Activated T-helper 1 cell treated with anti-CD3 and anti-CD28 coated beads, Interleukin-12 subunit alpha, Interleukin-12 subunit beta, Interleukin-2, Interleukin-4 antibody, amounts not matched to agents 30 ng/mL and 10 ng/mL and 1 ng/mL, durations not matched to agents 14 hours and 24 hours and 36 hours (primary cell): ENCODE results near the gene FAM161A. TPM values are rescaled to one million over a fixed set of nuclear protein-coding genes. Genes with fewer than 3 reads are reported as not detected.
"Not testable (repeated sequence)": the region's sequence is repeated elsewhere in the genome, so short reads cannot be mapped to it uniquely, and the experiment has no call there.

Experiments
- DNase-seq: peaks from one replicate; pipeline ENCODE4 v3.0.0; 2021; ENCODE audit warnings: low spot score
- H3K27ac Mint-ChIP-seq: one replicate; pipeline ENCODE4 v1.8.0; 2021; ENCODE audit warnings: mild to moderate bottlenecking, mixed read lengths
- H3K27me3 Mint-ChIP-seq: one replicate; pipeline ENCODE4 v1.8.0; 2022; ENCODE audit warnings: mild to moderate bottlenecking, moderate library complexity, mixed read lengths; ENCODE audit not compliant: insufficient read depth
- H3K36me3 Mint-ChIP-seq: one replicate; pipeline ENCODE4 v1.8.0; 2021; ENCODE audit warnings: low read depth, mixed read lengths
- H3K4me1 Mint-ChIP-seq: one replicate; pipeline ENCODE4 v1.8.0; 2021; ENCODE audit warnings: low read depth, mixed read lengths
- H3K4me3 Mint-ChIP-seq: one replicate; pipeline ENCODE4 v1.8.0; 2021; ENCODE audit warnings: mild to moderate bottlenecking, moderate library complexity, mixed read lengths
- H3K9me3 Mint-ChIP-seq: one replicate; pipeline ENCODE4 v1.8.0; 2021; ENCODE audit warnings: mixed read lengths
- intact Hi-C: fragments of 100-400 bp; cut with micrococcal nuclease; formaldehyde crosslinking; loops from one replicate; pipeline ENCODE4 v1.15.1; 2024
- total RNA-seq: library from RNA; stranded (reverse); gene quantifications from 2 replicates; pipeline ENCODE4 v1.2.3, GENCODE V29; 2022

The FAM161A gene, protein sequence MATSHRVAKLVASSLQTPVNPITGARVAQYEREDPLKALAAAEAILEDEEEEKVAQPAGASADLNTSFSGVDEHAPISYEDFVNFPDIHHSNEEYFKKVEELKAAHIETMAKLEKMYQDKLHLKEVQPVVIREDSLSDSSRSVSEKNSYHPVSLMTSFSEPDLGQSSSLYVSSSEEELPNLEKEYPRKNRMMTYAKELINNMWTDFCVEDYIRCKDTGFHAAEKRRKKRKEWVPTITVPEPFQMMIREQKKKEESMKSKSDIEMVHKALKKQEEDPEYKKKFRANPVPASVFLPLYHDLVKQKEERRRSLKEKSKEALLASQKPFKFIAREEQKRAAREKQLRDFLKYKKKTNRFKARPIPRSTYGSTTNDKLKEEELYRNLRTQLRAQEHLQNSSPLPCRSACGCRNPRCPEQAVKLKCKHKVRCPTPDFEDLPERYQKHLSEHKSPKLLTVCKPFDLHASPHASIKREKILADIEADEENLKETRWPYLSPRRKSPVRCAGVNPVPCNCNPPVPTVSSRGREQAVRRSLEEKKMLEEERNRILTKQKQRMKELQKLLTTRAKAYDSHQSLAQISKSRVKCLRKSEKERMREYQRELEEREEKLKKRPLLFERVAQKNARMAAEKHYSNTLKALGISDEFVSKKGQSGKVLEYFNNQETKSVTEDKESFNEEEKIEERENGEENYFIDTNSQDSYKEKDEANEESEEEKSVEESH
- total RNA-seq: 3.6 and 3.7 TPM in 2 replicates

DNA sequence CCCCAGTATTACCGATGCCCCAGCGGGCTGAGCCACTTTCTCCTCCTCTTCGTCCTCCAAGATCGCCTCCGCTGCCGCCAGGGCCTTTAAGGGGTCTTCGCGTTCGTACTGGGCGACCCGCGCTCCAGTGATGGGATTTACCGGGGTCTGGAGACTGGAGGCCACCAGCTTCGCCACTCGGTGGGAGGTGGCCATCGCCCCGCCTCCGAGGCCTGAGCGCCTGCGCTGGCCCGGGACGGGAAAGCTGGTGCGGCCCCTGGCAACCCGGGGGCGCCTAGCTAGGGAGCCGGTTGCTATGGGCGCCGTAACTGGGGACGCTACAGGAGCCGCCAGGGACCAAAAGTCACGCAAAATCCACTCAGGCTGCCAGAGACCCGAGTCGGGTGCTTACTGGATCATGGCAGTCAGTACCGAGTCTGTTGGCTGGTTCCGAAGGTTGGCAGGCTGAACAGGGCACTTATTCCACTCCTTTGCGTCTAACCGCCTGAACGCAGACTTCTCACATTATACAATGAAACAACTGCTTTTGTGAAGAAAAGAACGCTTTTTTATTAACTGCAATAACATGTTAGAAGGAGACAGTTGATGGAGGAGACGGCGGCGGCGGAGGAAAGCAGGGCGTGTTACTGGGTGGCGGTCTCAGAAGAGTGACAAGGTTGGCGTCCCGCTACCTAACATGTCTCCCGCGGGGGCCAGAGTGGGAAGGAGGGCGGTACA is at the start of gene FAM161A:
Gene FAM161A (minus strand): TSS at position 214 of the 717 bp plus-strand sequence. CDS start 19 bp downstream, at position 195.
- H3K27me3 Mint-ChIP-seq: no peaks in the 10 kb centered on the region
- intact Hi-C loops: loop anchor here (1.0 to 10.0 kb wide), 14 partner anchors 15 to 1734 kb away; partner anchors contain the start of genes B3GNT2, CCT4, COMMD1 and EHBP1
- H3K27ac Mint-ChIP-seq: peak within 1 kb of the TSS; percentile 88
- peak within 1 kb of the TSS; percentile 98 for H3K4me3 Mint-ChIP-seq
- H3K36me3 Mint-ChIP-seq: peaks cover 6% of the 10 kb centered on the region
- DNase-seq: peak; percentile 67
- H3K4me1 Mint-ChIP-seq: peaks cover 23% of the 10 kb centered on the region
- no peaks in the 10 kb centered on the region for H3K9me3 Mint-ChIP-seq

DNA sequence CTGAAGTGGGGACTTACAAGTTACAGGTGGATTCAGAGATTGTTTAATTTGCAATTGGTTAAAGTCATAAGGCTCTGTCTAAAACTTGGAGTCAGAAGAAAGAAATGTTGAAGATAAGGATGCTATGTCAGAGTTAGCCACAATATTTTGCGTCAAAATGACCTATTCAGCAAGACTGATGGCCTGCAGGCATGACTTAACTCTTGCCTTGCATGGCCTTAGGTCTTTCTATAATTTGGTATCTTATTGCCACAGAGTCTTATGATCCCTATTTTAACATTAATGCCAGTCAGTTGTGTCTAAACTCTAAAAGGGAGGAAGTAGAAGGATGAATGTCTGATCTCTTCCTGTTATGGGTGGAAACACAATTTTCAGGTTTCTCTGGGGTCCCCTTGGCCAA is 46.4 kb upstream of the FAM161A start:
- no peak for DNase-seq
- intact Hi-C loops: no loop called here
- H3K9me3 Mint-ChIP-seq: no peaks in the 10 kb centered on the region
- H3K27ac Mint-ChIP-seq: no peak overlapping the region
- H3K27me3 Mint-ChIP-seq: peaks cover 2% of the 10 kb centered on the region
- no peaks in the 10 kb centered on the region for H3K36me3 Mint-ChIP-seq
- peaks cover 7% of the 10 kb centered on the region for H3K4me1 Mint-ChIP-seq
- no peak overlapping the region for H3K4me3 Mint-ChIP-seq

DNA sequence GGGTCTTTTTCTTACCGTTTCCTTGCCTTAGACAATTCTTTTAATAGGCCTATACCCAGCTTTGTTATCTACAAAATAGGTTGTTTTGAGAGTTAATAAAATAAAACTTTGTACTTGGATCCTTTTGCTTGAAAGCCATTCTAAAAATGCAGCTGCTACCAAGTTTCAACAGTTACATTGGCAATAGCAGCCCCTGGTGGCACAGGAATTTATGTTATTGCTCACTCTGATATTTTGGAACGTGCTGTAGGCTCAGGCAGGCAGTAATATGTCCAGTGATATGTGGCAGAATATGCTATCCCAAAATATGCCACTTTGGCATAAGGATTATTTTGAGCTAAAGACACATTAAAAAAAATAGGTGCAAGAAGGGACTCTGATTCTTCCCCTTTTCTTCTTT is 45.0 kb upstream of the FAM161A start:
- Mint-ChIP-seq H3K4me1 (no peaks in the 10 kb centered on the region), H3K9me3 (no peaks in the 10 kb centered on the region), H3K27ac (no peak overlapping the region), H3K27me3 (peaks cover 2% of the 10 kb centered on the region), H3K4me3 (no peak overlapping the region), H3K36me3 (no peaks in the 10 kb centered on the region)
- intact Hi-C loops: no loop called here
- no peak for DNase-seq

DNA sequence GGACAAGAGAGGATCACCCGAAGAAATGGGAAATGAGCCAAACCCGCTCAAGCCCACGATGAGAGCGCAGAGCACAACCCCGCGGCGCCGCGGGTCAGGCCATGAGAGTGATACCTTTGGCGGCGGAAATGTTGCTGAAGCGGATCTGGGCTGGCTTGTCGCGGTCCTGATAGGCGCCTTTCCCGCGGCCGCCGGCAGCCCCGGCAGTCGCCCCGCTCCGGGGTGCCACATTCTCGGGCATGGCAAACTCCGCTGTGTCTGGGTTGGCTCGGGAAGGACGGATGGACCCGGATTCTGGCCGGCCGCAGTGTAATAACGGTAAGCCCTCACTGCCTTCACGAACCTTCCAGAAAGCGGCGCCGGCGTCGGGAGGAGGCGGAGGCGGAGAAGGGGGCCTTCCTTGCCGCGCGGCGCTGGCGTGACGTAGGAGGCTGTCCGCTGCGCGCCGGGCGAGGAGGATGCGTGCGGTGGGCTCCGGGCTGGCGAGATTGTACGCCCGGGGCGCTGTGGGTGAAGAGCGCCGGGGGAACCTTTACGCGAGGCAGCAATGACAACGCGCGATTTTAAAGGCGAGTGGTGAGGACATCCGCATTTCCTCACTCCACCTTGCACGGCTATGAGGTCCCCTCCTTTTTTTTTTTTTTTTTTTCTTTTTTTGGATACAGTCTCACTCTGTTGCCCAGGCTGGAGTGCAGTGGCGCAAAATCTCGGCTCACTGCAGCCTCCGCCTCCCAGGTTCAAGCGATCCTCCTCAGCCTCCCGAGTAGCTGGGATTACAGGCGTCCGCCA is 34.6 kb upstream of the FAM161A start, which contains the start of gene CCT4:
Gene CCT4 (minus strand): TSS at position 390 of the 789 bp plus-strand sequence. CDS start 149 bp downstream, at position 241.
- Mint-ChIP-seq H3K36me3 (peaks cover 23% of the 10 kb centered on the region), H3K9me3 (no peaks in the 10 kb centered on the region), H3K4me3 (peak within 1 kb of the TSS; percentile 95), H3K27me3 (no peaks in the 10 kb centered on the region), H3K4me1 (peaks cover 23% of the 10 kb centered on the region), H3K27ac (peak within 1 kb of the TSS; percentile 97)
- intact Hi-C loops: loop anchor here (1.0 to 10.0 kb wide), 12 partner anchors 17 to 1956 kb away; partner anchors contain the start of genes COMMD1, EHBP1, FAM161A and MDH1
- DNase-seq: peak; percentile 86

DNA sequence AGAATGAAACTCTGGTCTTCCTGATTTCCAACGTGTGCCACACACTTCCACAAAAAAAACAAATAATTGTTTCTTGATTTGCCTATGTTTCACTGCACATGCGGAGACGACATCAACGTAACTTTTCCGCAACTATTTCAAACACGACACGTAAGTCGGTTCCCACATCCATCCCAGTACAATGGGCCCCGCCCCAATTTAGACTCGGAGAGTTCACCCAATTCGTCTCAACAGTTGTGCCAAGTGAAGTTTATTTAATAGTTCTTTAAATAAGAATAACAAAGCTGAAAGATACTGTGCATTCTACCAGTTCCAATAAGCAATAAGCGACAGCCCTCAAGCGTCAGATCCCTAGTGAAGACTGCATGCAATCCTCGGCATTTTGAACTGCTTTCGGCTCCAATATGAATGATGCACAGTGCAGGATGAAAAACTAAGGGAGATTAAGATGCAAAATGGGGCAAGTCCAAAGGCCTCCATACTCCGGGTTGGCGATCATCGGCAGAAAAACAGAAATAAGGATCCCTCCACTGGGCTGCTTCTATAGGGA is 33.9 kb upstream of the FAM161A start:
- intact Hi-C loops: loop anchor here (1.0 to 10.0 kb wide), 12 partner anchors 18 to 1957 kb away; partner anchors contain the start of genes COMMD1, EHBP1, FAM161A and MDH1
- Mint-ChIP-seq H3K4me1 (peaks cover 23% of the 10 kb centered on the region), H3K27ac (peak overlapping the region; percentile 97), H3K36me3 (peaks cover 26% of the 10 kb centered on the region), H3K9me3 (no peaks in the 10 kb centered on the region), H3K4me3 (peak overlapping the region; percentile 95), H3K27me3 (no peaks in the 10 kb centered on the region)
- DNase-seq: no peak

DNA sequence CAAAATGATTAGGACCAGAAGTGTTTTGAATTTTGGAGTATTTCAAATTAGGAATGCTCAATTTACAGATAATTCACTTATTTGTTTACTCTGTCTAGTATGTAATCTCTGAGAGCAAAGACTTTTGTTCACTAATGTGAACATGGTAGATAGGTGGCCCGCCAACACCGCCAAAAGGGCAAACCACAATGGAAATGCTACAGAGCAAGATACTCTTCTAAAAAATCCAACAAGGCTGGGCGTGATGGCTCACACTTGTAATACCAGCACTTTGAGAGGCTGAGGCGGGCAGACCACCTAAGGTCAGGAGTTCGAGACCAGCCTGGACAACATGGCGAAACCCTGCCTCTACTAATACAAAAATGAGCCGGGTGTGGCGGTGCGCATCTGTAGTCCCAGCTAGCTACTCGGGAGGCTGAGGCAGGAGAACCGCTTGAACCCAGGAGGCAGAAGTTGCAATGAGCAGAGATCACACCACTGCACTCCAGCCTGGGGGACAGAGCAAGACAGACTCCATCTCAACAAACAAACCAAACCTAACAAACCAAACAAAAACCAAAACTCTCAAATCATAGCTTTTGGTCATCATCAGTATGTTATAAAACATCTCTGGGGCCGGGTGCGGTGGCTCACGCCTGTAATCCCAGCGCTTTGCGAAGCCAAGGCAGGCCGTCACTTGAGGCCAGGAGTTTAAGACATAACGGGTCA is 32.2 kb upstream of the FAM161A start:
- Mint-ChIP-seq H3K4me3 (peak overlapping the region; percentile 95), H3K27me3 (no peaks in the 10 kb centered on the region), H3K4me1 (peaks cover 23% of the 10 kb centered on the region), H3K36me3 (peaks cover 31% of the 10 kb centered on the region), H3K27ac (no peak overlapping the region), H3K9me3 (no peaks in the 10 kb centered on the region)
- DNase-seq: no peak
- intact Hi-C loops: loop anchor here (5.0 to 10.0 kb wide), 4 partner anchors 191 to 1959 kb away; partner anchors contain the start of genes UGP2 and USP34

DNA sequence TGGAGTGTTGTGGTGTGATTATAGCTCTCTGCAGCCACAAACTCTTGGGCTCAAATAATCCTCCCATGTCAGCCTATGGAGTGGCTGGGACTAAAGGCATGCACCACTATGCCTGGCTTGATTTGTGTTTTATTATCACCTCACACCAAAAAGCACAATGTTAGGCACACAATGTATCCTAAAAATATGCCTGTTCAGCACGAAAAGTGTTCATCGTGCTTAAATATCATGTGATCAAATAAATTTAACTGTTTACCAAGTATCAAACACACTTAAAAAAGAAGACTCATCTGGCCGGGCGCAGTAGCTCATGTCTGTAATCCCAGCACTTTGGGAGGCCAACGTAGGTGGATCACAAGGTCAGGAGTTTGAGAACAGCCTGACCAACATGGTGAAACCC is 29.0 kb upstream of the FAM161A start:
- Mint-ChIP-seq H3K9me3 (no peaks in the 10 kb centered on the region), H3K27me3 (no peaks in the 10 kb centered on the region), H3K4me1 (peaks cover 14% of the 10 kb centered on the region), H3K27ac (no peak overlapping the region), H3K4me3 (no peak overlapping the region), H3K36me3 (peaks cover 47% of the 10 kb centered on the region)
- intact Hi-C loops: loop anchor here (10.0 kb wide), 3 partner anchors 188 to 1962 kb away; partner anchors contain the start of gene UGP2
- DNase-seq: no peak

DNA sequence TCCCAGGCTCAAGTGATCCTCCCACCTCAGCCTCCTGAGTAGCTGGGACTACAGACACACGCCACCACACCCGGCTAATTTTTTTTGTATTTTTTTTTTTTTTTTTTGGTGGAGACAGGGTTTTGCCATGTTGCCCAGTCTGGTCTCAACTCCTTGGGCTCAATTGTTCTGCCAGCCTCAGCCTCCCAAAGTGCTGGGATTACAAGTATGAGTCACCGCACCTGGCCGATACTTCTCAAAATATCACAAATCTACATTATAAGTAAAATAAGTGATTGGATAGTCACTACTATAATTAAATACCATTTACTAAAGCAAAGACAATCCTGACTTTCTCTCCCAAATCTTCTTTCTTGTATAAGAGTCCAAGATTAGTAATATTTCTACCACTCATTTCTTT is 25.5 kb upstream of the FAM161A start:
- H3K36me3 Mint-ChIP-seq: peaks cover 57% of the 10 kb centered on the region
- H3K4me1 Mint-ChIP-seq, H3K27ac Mint-ChIP-seq, DNase-seq, H3K4me3 Mint-ChIP-seq, H3K9me3 Mint-ChIP-seq, H3K27me3 Mint-ChIP-seq: not testable (repeated sequence)
- intact Hi-C loops: loop anchor here (5.0 kb wide), 1 partner anchor 382 kb away; no protein-coding TSS in a partner anchor

DNA sequence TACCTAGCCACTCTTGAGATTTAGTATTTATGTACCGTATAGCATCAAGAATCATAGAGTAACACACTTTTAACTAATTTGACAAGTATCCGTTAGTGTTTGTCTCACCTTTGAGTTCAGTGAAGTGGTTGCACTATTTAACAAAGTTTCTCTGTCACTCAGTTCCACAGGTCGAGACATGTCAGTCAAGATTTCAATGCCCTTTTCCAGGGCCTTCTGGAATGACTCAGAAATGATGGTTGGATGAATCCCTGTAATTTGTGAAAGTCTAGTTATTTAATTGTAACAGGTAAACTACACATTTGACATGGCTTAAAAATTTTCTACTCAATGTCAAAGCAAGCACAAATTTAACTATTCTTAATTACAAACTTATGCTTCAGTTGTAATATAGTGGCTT is 24.9 kb upstream of the FAM161A start:
- Mint-ChIP-seq H3K4me3 (no peak overlapping the region), H3K27me3 (no peaks in the 10 kb centered on the region), H3K9me3 (no peaks in the 10 kb centered on the region), H3K27ac (no peak overlapping the region), H3K4me1 (no peaks in the 10 kb centered on the region), H3K36me3 (peaks cover 59% of the 10 kb centered on the region)
- intact Hi-C loops: loop anchor here (5.0 kb wide), 1 partner anchor 381 kb away; no protein-coding TSS in a partner anchor
- DNase-seq: no peak

DNA sequence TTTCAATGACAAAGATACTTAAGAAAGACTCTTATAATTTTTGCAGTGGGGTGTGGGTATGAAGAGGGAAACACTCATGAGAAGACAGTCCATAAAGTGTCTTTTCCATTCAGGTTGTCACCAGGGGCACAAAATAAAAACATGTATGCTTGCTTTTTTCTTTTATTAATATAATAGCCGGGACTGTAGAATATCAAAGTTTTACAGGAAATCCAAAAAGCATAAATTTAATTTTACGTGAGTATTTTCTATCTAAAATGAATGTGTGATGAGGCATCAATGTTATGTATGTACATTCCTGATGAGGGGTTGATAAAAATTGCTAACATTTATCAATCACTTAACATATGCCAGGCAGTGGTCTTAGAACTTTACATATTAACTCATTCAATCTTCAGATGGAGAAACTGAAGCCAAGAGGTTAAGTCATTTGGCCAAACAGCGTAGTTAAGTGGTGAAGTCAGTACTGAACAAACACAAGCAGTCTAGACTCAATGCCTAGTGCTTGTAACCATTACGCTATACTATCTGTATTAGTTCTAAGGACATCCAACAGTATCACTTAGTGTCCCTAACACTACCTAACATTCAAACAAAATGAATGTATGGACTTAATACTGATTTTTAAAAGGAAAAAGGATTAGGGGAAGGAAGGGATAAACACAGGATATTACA is 23.8 kb upstream of the FAM161A start:
- H3K9me3 Mint-ChIP-seq: no peaks in the 10 kb centered on the region
- H3K27ac Mint-ChIP-seq: no peak overlapping the region
- H3K4me3 Mint-ChIP-seq: no peak overlapping the region

DNA sequence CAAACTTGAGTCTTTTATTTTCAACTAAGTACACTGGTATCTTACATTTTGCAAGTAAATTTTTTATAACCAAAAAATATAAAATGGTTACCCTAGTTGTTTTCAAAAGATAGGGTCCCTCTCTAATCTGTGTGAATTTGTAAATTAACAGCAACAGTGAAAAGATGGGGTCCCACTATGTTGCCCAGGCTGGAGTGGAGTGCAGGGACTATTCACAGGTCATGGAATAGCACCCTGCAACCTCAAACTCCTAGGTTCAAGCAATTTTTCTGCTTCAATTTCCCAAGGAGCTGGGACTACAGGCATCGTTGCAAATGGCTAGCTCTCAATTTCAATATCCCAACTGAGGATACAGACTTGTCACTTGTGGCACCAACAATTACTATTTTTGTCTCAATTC is 22.5 kb upstream of the FAM161A start:
- Mint-ChIP-seq H3K27ac (no peak overlapping the region), H3K4me3 (no peak overlapping the region), H3K27me3 (no peaks in the 10 kb centered on the region), H3K4me1 (peaks cover 4% of the 10 kb centered on the region), H3K9me3 (no peaks in the 10 kb centered on the region), H3K36me3 (peaks cover 59% of the 10 kb centered on the region)
- no peak for DNase-seq
- intact Hi-C loops: loop anchor here (5.0 kb wide), 1 partner anchor 379 kb away; no protein-coding TSS in a partner anchor

More for the DNA sequence above, 23.8 kb upstream of the FAM161A start:
- H3K27me3 Mint-ChIP-seq: no peaks in the 10 kb centered on the region
- DNase-seq: no peak
- no peaks in the 10 kb centered on the region for H3K4me1 Mint-ChIP-seq
- intact Hi-C loops: loop anchor here (5.0 kb wide), 1 partner anchor 380 kb away; no protein-coding TSS in a partner anchor
- peaks cover 56% of the 10 kb centered on the region for H3K36me3 Mint-ChIP-seq
